GM12872 (cell line): ENCODE data around the gene CFAP73.

Experiments used
- CTCF ChIP-seq: IDR thresholded peaks from 3 replicates; pipeline ENCODE4 v1.5.1; 2011; ENCODE audit warnings: low read depth, mild to moderate bottlenecking, low read length, moderate library complexity; ENCODE audit not compliant: insufficient read depth

The CFAP73 gene

GRCh38 chr12:113173081-113173698, 23.7 kb downstream of the CFAP73 start:
- 0 out of 3 replicates have a peak, but pooled peaks have one; percentile 1 for TF ChIP-seq CTCF

- TF ChIP-seq CTCF: peak; percentile 99
Measured at GRCh38 chr12:113174461-113175384, 25.2 kb downstream of the CFAP73 start.

- TF ChIP-seq CTCF: no peak
Measured at GRCh38 chr12:113179023-113179422, 29.5 kb downstream of the CFAP73 start.

- TF ChIP-seq CTCF: no peak
Measured at GRCh38 chr12:113180333-113180732, 30.8 kb downstream of the CFAP73 start.

GRCh38 chr12:113181975-113182374, 32.5 kb downstream of the CFAP73 start:
- TF ChIP-seq CTCF: no peak

- no peak for TF ChIP-seq CTCF
Measured at GRCh38 chr12:113183030-113183589, 33.6 kb downstream of the CFAP73 start.
